Colonic mucosa (tissue), 4 donors: Measurements from ENCODE around the gene PPM1J. TPM values are rescaled to one million over a fixed set of nuclear protein-coding genes. Genes with fewer than 3 reads are reported as not detected.

ENCODE experiments used
- DNase-seq: peaks from one replicate; pipeline ENCODE4 v3.0.0-alpha.2; 2020
- H3K27ac ChIP-seq: fragments of 200-600 bp; one replicate; pipeline ENCODE4 v1.8.0; 2021
- H3K27me3 ChIP-seq: fragments of 200-600 bp; one replicate; pipeline ENCODE4 v1.8.0; 2021
- H3K36me3 ChIP-seq: fragments of 200-600 bp; one replicate; pipeline ENCODE4 v1.8.0; 2021
- H3K4me1 ChIP-seq: fragments of 200-600 bp; one replicate; pipeline ENCODE4 v1.8.0; 2021; ENCODE audit warnings: mild to moderate bottlenecking
- H3K4me3 ChIP-seq: fragments of 200-600 bp; one replicate; pipeline ENCODE4 v1.8.0; 2021
- H3K9ac ChIP-seq, 2 donors: one replicate each; pipeline ENCODE4 v1.7.0; 2013; ENCODE audit warnings: control low read depth in 2 of 2, low read depth in 2 of 2, low read length in 2 of 2
- H3K9me3 ChIP-seq: fragments of 200-600 bp; one replicate; pipeline ENCODE4 v1.8.0; 2021
- CTCF ChIP-seq: fragments of 200-600 bp; IDR thresholded peaks from one replicate; pipeline ENCODE4 v1.8.0; 2022; ENCODE audit warnings: antibody characterized with exemption, mild to moderate bottlenecking
- intact Hi-C: fragments of 100-400 bp; cut with DNase I; formaldehyde crosslinking; loops from one replicate; pipeline ENCODE4 v1.14.1; 2022
- total RNA-seq, 2 donors: library from RNA; stranded (reverse); fragmentation: NEBNext Ultra II Directional in 1 of 2; extraction: Animal tissue kit (Norgen Biotek cat#: 25700) in 1 of 2; gene quantifications; one replicate each; pipeline ENCODE4 v1.2.1, GENCODE V29; 2021
- donor health status: healthy.
- donor health status: DM: no; HTN: no; CAD: no.
- donor health status: DM: no; HTN: no; CAD: no.

The PPM1J gene
- total RNA-seq, 2 donors from 2014 or later: 0.80 to 1.0 TPM

DNA sequence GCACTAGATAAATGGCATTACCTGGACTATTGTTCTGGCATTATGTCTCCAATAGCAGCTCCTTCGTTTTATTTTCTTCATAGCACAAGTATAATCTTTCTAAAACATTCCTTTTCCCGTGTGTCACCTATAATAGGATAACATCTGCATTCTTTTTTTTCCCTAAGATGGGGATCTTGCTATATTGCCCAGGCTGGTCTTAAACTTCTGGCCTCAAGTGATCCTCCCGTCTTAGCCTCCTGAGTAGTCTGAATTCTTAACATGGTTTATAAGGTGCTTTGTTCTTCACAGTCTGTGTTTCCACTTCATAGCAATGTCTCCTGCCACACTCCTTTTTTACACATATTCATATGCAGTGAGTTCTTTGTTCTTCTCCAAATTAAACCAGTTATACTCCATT is 49.3 kb downstream of the PPM1J start:
- TF ChIP-seq CTCF: no peak
- Histone ChIP-seq H3K27ac (no peak overlapping the region), H3K36me3 (peaks cover 6% of the 10 kb centered on the region), H3K4me3 (no peak overlapping the region), H3K4me1 (no peaks in the 10 kb centered on the region), H3K9ac (no peak overlapping the region), H3K27me3 (no peaks in the 10 kb centered on the region), H3K9me3 (no peaks in the 10 kb centered on the region)
- intact Hi-C loops: no loop called here
- no peak for DNase-seq

Other genes with a start within 250 kb of the PPM1J start
- gene WNT2B, start 206.4 kb downstream of the PPM1J start, total RNA-seq: 1 to 10 TPM; 4.3 to 5.9 TPM
- 10 to 100 TPM; 14.4 to 15.0 TPM for gene ST7L, start 96.2 kb downstream of the PPM1J start, total RNA-seq
- 100 to 1,000 TPM; 165 to 178 TPM for gene CAPZA1, start 95.5 kb downstream of the PPM1J start, total RNA-seq
- 10 to 100 TPM; 61.6 to 62.7 TPM for gene MOV10, start 40.7 kb downstream of the PPM1J start, total RNA-seq
- gene RHOC, start 8.2 kb downstream of the PPM1J start, total RNA-seq: 100 to 1,000 TPM; 327 to 451 TPM
- 10 to 100 TPM; 71.8 to 92.4 TPM for gene SLC16A1, start 240.9 kb upstream of the PPM1J start, total RNA-seq